Activated T-helper 2 cell treated with anti-CD3 and anti-CD28 coated beads, Interferon-gamma antibody, Interleukin-2, Interleukin-4, amounts not matched to agents 10 μg/mL and 5 μg/mL and 100 μg/mL, durations not matched to agents 14 hours and 24 hours and 36 hours (primary cell): ENCODE measurements around the gene BRIX1. TPM values are rescaled to one million over a fixed set of nuclear protein-coding genes. Genes with fewer than 3 reads are reported as not detected.

Source experiments
- DNase-seq: peaks from one replicate; pipeline ENCODE4 v3.0.0; 2021; ENCODE audit warnings: low spot score
- H3K27ac Mint-ChIP-seq: one replicate; pipeline ENCODE4 v1.8.0; 2021; ENCODE audit warnings: mixed read lengths
- H3K27me3 Mint-ChIP-seq: one replicate; pipeline ENCODE4 v1.8.0; 2021; ENCODE audit warnings: low read depth, mixed read lengths
- H3K36me3 Mint-ChIP-seq: one replicate; pipeline ENCODE4 v1.8.0; 2021; ENCODE audit warnings: low read depth, mixed read lengths
- H3K4me1 Mint-ChIP-seq: one replicate; pipeline ENCODE4 v1.8.0; 2021; ENCODE audit warnings: low read depth, mixed read lengths
- H3K4me3 Mint-ChIP-seq: one replicate; pipeline ENCODE4 v1.8.0; 2021; ENCODE audit warnings: low read depth, mild to moderate bottlenecking, moderate library complexity, mixed read lengths
- H3K9me3 Mint-ChIP-seq: one replicate; pipeline ENCODE4 v1.8.0; 2021; ENCODE audit warnings: mixed read lengths
- intact Hi-C: fragments of 100-400 bp; cut with micrococcal nuclease; formaldehyde crosslinking; loops from one replicate; pipeline ENCODE4 v1.15.1; 2023
- total RNA-seq: library from RNA; stranded (reverse); gene quantifications from 2 replicates; pipeline ENCODE4 v1.2.3, GENCODE V29; 2022

The BRIX1 gene, protein sequence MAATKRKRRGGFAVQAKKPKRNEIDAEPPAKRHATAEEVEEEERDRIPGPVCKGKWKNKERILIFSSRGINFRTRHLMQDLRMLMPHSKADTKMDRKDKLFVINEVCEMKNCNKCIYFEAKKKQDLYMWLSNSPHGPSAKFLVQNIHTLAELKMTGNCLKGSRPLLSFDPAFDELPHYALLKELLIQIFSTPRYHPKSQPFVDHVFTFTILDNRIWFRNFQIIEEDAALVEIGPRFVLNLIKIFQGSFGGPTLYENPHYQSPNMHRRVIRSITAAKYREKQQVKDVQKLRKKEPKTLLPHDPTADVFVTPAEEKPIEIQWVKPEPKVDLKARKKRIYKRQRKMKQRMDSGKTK
- 86.2 and 91.8 TPM in 2 replicates for total RNA-seq

DNA sequence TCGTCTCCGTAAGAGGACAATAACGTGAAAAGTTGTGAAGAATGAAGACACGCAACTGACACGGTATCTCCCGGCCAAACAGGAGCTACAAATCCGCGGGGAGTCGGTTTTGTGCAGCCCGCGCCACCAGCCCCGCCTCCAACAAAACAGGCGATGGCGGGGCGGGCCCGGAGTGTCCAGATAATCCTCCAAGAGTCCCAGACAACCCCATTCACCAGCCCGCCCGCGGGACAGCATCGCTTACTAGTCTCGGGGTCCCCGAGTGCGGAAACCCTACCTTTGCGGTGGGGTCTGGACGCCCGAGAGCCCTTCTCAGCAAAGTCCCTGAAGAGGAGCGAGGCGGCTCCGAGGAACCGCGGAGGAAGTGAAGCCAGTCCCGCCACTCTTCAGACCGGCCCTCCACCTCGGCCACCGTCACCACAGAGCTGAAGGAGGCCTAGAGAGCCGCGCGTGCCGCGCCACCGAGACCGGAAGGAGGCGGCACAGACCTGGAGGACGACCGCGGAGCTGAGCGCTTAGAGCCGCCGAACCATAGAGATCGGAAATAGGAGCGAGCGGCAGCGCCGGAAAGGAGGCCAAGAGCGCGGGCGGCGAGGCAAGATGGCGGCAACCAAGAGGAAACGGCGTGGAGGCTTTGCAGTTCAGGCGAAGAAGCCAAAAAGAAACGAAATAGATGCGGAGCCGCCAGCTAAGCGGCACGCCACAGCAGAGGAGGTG, at the start of gene BRIX1, which contains the start of gene RAD1:
BRIX1 (plus strand) TSS at position 573 of the 717 bp plus-strand sequence; CDS start at position 601, 28 bp downstream.
RAD1 (minus strand) TSS at position 366 of the 717 bp plus-strand sequence. CDS start 612 bp downstream, outside the sequence.
- Mint-ChIP-seq H3K27me3 (no peaks in the 10 kb centered on the region), H3K9me3 (no peaks in the 10 kb centered on the region), H3K4me3 (peak within 1 kb of the TSS; percentile 78), H3K36me3 (peaks cover 57% of the 10 kb centered on the region), H3K4me1 (peaks cover 18% of the 10 kb centered on the region), H3K27ac (peak within 1 kb of the TSS; percentile 56)
- peak; percentile 95 for DNase-seq
- intact Hi-C loops: loop anchor here (1.0 to 10.0 kb wide), 4 partner anchors 9 to 1470 kb away; partner anchors contain the start of genes DNAJC21, TARS1 and TTC23L

DNA sequence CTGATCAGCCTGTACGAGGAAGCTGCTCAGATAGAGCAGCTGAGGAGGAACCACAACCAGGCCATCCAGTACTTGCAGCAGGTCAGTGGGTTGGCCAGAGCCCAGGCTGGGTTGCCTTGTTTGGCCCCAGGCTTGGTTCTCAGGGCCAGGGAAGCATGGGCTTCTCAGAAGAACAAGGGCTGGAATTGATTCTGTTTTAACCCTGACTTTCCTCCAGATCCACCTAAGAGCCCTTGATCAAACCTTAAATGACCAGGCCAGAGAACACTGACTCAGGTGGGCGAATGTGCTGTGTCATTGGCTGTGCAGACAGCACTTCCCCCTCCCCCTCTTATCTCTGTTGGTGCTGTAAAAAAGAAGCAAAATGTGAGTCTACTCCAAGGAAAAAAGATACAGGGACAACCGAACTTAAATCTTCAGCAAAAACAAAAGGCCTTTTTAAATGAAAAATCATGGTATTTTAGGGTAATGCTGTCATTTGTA, 48.5 kb upstream of the BRIX1 start:
- H3K4me1 Mint-ChIP-seq: no peaks in the 10 kb centered on the region
- intact Hi-C loops: no loop called here
- no peak for DNase-seq
- no peak overlapping the region for H3K27ac Mint-ChIP-seq
- no peaks in the 10 kb centered on the region for H3K9me3 Mint-ChIP-seq
- H3K36me3 Mint-ChIP-seq: no peaks in the 10 kb centered on the region
- peaks cover 2% of the 10 kb centered on the region for H3K27me3 Mint-ChIP-seq
- no peak overlapping the region for H3K4me3 Mint-ChIP-seq

DNA sequence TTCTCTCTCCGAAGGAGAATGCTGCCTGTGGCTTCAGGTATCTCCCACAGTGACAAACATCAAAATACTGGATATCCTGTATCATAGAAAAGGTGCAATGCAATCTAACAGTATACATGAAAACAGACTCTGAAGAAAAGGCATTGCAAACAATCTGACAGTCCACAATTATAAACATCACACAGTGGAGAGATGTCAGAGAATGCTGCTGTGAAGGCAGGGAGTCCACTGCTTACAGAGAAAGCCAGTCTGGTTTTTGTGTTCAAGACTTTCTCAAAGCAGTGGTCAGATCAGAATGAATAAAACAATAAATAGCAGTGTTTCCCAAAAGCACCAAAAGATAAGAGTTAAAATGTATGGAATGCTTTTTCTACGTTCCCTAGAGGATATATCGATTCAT, 47.9 kb upstream of the BRIX1 start:
- H3K4me3 Mint-ChIP-seq: no peak overlapping the region
- intact Hi-C loops: no loop called here
- no peak overlapping the region for H3K27ac Mint-ChIP-seq
- H3K9me3 Mint-ChIP-seq: no peaks in the 10 kb centered on the region
- H3K4me1 Mint-ChIP-seq: no peaks in the 10 kb centered on the region
- no peaks in the 10 kb centered on the region for H3K36me3 Mint-ChIP-seq
- H3K27me3 Mint-ChIP-seq: peaks cover 2% of the 10 kb centered on the region
- DNase-seq: no peak

DNA sequence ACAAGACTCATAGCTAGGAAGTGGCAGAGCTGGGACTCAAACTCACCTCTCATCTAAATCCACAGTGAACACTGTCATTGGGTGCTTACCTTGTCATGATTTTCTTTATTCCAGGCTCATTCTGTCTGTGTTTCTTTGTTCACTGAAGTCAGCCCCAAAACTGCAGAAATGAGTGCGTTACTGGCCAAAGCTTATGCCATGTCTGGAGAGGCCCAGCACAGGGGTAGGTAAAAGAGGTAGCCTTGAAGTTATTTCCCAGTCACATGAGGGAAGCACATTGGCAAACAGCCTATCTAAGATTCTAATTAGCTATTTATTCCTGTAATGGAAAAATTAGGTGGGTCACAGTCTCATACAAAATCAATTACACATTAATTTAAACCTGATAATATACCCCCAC, 46.7 kb upstream of the BRIX1 start:
- Mint-ChIP-seq H3K27ac (no peak overlapping the region), H3K9me3 (no peaks in the 10 kb centered on the region), H3K4me3 (no peak overlapping the region), H3K4me1 (no peaks in the 10 kb centered on the region), H3K36me3 (no peaks in the 10 kb centered on the region), H3K27me3 (peaks cover 2% of the 10 kb centered on the region)
- intact Hi-C loops: no loop called here
- no peak for DNase-seq

DNA sequence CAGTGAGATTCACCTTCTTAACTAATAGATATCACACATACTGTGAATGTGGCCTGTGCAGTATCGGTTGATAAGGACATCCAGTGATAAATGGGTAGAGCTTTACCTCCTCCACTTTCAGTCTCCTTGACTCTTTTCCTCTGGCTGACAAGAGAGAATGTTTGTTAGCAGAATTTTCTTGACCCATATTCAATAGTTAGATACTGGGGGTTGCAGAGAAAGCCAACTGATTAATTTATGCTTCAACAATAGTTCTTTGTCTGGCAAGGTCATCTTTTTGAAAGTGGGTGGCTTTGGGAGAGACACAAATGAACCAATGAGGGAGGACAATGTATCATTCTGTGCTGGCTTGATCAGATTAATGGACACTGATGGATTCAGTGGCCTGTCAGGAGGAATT, 46.3 kb upstream of the BRIX1 start:
- no peaks in the 10 kb centered on the region for H3K9me3 Mint-ChIP-seq
- H3K4me3 Mint-ChIP-seq: no peak overlapping the region
- H3K4me1 Mint-ChIP-seq: no peaks in the 10 kb centered on the region
- no peak for DNase-seq
- H3K36me3 Mint-ChIP-seq: no peaks in the 10 kb centered on the region
- intact Hi-C loops: no loop called here
- H3K27me3 Mint-ChIP-seq: peaks cover 5% of the 10 kb centered on the region
- H3K27ac Mint-ChIP-seq: no peak overlapping the region

DNA sequence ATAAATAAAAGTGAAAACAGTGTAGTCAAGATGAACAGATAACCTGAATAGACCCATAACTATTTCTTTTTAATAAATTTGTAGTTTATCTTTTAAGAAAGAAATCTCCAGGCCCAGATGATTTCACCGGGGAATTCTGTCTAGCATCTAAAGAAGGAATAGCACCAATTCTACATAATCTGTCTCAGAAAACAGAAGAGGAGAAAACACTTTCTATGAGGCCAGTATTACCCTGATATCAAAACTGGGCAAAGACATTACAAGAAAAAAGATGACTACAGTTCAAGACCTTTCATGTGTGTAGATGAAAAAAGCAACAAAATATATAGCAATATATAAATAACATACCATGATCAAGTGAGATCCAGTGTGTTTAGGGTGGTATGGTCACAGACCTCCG, 45.1 kb upstream of the BRIX1 start:
- no peaks in the 10 kb centered on the region for H3K9me3 Mint-ChIP-seq
- H3K36me3 Mint-ChIP-seq: no peaks in the 10 kb centered on the region
- DNase-seq: no peak
- H3K27me3 Mint-ChIP-seq: peaks cover 3% of the 10 kb centered on the region
- no peaks in the 10 kb centered on the region for H3K4me1 Mint-ChIP-seq
- no peak overlapping the region for H3K27ac Mint-ChIP-seq
- intact Hi-C loops: no loop called here
- H3K4me3 Mint-ChIP-seq: no peak overlapping the region

DNA sequence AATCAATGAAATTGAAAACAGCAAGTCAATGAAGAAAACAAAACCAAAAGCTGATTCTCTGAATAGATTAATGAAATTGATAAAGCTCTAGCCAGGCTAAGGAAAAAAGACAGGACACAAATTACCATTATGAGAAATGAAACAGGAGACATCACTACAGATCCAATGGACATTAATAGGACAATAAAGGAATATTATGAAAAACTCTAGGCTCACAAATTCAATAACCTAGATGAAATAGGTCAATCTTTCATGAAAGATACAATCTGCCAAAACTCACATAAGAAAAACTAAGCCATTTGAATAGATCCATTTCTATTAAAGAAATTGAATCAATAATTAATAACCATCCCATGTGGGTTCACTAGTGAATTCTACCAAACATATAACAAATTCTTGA, 39.2 kb upstream of the BRIX1 start:
- no peak overlapping the region for H3K4me3 Mint-ChIP-seq
- peaks cover 8% of the 10 kb centered on the region for H3K27me3 Mint-ChIP-seq
- intact Hi-C loops: no loop called here
- H3K36me3 Mint-ChIP-seq: no peaks in the 10 kb centered on the region
- no peak overlapping the region for H3K27ac Mint-ChIP-seq
- peaks cover 2% of the 10 kb centered on the region for H3K4me1 Mint-ChIP-seq
- DNase-seq: no peak
- peaks cover 11% of the 10 kb centered on the region for H3K9me3 Mint-ChIP-seq

DNA sequence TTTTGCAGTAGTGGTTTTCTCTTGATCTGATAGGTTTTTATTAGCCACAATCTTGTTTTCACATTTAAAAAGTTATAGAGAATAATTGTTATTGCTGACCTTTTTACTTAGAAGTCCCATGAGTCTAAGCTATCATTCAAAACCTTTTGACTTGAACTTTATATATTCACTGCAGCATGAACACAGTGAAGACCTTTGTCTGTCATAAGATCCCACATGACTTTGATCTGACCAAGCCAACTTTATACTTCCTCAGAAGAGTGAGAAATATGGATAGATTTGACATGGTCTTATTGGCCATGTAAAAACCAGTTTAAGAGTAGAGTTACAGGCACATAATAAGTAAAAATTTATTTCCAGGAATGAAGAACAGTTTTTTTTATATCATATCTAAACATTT, 34.3 kb upstream of the BRIX1 start:
- intact Hi-C loops: no loop called here
- Mint-ChIP-seq H3K4me3 (no peak overlapping the region), H3K9me3 (peaks cover 3% of the 10 kb centered on the region), H3K27me3 (peaks cover 15% of the 10 kb centered on the region), H3K4me1 (peaks cover 2% of the 10 kb centered on the region), H3K27ac (no peak overlapping the region), H3K36me3 (no peaks in the 10 kb centered on the region)
- no peak for DNase-seq

DNA sequence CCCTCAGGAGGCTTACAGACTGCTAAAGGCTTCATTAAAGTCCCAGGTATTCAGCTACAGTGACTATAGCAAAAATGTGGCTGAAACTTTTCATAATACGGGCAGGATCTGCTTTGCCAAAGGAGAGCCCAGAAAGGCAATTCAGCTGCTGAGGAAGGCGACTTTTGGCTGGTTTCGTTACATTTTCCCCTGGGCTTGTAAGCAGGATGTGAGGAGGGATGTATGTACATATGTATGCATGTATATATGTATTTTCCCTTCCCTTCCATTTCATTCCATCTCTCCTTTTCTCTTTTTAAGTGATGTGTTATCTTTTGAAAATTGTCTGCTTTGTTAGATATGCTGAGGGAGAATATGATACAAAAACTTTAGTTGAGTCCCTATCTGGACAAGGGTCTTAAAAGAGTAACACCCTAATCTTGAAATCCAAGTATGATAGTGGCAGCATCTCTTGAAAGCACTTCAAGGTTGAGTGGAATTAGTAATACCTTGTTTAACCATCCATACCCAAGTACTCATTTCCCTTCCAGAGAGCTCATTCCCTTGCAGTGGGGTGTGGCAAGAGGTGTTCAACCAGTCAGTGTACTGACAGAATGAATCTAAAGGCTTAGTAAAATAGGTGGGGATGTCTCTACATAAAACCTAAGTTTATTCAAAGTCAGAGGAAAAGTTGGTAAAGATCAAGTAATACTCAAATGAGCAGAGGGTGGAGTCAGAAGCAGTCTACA, 29.0 kb upstream of the BRIX1 start:
- intact Hi-C loops: no loop called here
- Mint-ChIP-seq H3K9me3 (no peaks in the 10 kb centered on the region), H3K4me1 (no peaks in the 10 kb centered on the region), H3K36me3 (no peaks in the 10 kb centered on the region), H3K4me3 (no peak overlapping the region), H3K27me3 (peaks cover 14% of the 10 kb centered on the region), H3K27ac (no peak overlapping the region)
- DNase-seq: no peak

DNA sequence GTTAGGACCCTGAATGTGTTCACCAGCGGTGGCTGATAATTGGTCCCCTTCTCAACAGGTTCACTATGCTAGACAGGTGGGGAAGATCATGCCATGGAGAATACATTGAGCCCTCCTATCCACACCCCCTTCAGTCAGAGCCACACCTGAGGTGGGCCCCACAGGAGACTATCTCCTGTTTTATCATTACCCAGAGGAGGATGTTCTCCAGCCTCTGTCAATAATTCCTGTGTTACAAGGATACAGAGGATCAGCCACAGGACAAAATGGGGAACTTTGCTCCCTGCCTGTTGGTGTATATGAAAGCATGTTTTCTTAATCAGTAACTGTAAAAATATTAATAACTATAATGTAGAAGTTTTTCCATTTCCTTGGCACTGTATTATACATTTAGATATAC, 26.1 kb upstream of the BRIX1 start:
- peaks cover 5% of the 10 kb centered on the region for H3K27me3 Mint-ChIP-seq
- H3K27ac Mint-ChIP-seq: no peak overlapping the region
- H3K4me1 Mint-ChIP-seq: no peaks in the 10 kb centered on the region
- intact Hi-C loops: no loop called here
- no peak overlapping the region for H3K4me3 Mint-ChIP-seq
- no peaks in the 10 kb centered on the region for H3K9me3 Mint-ChIP-seq
- no peak for DNase-seq
- no peaks in the 10 kb centered on the region for H3K36me3 Mint-ChIP-seq

DNA sequence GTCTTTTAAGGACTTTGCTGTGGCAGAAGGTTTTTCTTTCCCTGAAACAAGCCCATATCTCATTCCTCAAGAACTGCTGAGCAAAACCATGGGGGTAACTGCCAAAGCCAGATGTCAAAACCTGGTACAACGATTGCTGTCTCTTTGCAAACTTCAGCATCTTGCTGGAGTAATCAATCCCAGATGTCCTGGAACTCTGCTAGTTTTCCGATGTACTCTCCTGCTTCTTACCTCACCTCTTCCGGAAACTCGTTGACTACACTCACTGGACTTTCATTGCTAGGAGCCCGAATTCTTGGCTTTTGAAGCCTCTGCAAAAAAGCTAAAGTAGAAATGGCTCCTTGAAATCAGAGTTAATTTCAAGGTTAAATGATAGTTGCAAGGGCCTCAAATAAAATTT, 23.5 kb upstream of the BRIX1 start:
- intact Hi-C loops: no loop called here
- no peaks in the 10 kb centered on the region for H3K9me3 Mint-ChIP-seq
- H3K4me1 Mint-ChIP-seq: no peaks in the 10 kb centered on the region
- H3K27me3 Mint-ChIP-seq: peaks cover 1% of the 10 kb centered on the region
- no peak for DNase-seq
- H3K27ac Mint-ChIP-seq: no peak overlapping the region
- peaks cover 3% of the 10 kb centered on the region for H3K36me3 Mint-ChIP-seq
- H3K4me3 Mint-ChIP-seq: no peak overlapping the region

DNA sequence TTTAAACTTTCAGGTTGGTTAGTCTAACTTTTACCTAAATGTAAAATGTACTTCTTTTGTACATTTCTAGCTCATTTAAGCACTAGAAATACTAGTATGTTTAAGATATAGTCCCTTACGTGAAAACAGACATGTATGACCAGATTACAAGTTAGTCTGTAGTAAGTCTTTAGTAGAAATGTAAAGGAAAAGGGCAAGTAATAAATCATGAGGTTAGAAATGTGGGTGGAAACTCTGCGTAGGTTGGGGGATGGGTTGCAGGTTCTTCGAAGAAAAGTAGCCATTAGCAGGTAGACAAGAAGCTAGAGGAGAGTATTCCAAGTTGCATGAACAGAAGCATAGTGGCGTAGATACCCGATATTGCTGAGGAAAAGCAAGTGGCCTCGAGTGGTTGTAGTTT, 23.1 kb upstream of the BRIX1 start:
- Mint-ChIP-seq H3K27me3 (no peaks in the 10 kb centered on the region), H3K4me1 (no peaks in the 10 kb centered on the region), H3K4me3 (no peak overlapping the region), H3K36me3 (peaks cover 3% of the 10 kb centered on the region), H3K9me3 (no peaks in the 10 kb centered on the region), H3K27ac (no peak overlapping the region)
- intact Hi-C loops: no loop called here
- no peak for DNase-seq
